Glutamatergic neuron (in vitro differentiated cells): ENCODE measurements around the gene MYL12A. TPM values are rescaled to one million over a fixed set of nuclear protein-coding genes. Genes with fewer than 3 reads are reported as not detected.

Experiments
- DNase-seq: peaks from one replicate; pipeline ENCODE4 v3.0.0; 2022
- H3K27ac Mint-ChIP-seq: one replicate; pipeline ENCODE4 v1.8.0; 2020; ENCODE audit warnings: mild to moderate bottlenecking, mixed read lengths, inconsistent platforms; ENCODE audit not compliant: unreplicated experiment
- H3K27me3 Mint-ChIP-seq: one replicate; pipeline ENCODE4 v1.8.0; 2020; ENCODE audit warnings: mild to moderate bottlenecking, moderate library complexity, mixed read lengths, inconsistent platforms; ENCODE audit not compliant: unreplicated experiment
- H3K36me3 Mint-ChIP-seq: one replicate; pipeline ENCODE4 v1.8.0; 2020; ENCODE audit warnings: mild to moderate bottlenecking, mixed read lengths, inconsistent platforms; ENCODE audit not compliant: unreplicated experiment
- H3K4me1 Mint-ChIP-seq: one replicate; pipeline ENCODE4 v1.8.0; 2020; ENCODE audit warnings: mild to moderate bottlenecking, low read depth, mixed read lengths, inconsistent platforms; ENCODE audit not compliant: unreplicated experiment
- H3K4me3 Mint-ChIP-seq: one replicate; pipeline ENCODE4 v1.8.0; 2020; ENCODE audit warnings: mild to moderate bottlenecking, mixed read lengths, inconsistent platforms; ENCODE audit not compliant: unreplicated experiment
- H3K9me3 Mint-ChIP-seq: one replicate; pipeline ENCODE4 v1.8.0; 2020; ENCODE audit warnings: mild to moderate bottlenecking, moderate library complexity, mixed read lengths, inconsistent platforms; ENCODE audit not compliant: unreplicated experiment
- CTCF ChIP-seq: fragments of 200-600 bp; sonication (generic); IDR thresholded peaks from one replicate; pipeline ENCODE4 v1.5.0; 2021; ENCODE audit not compliant: partially characterized antibody, unreplicated experiment
- total RNA-seq: library from RNA; stranded (reverse); fragmentation: NEBNext Ultra II Directional; extraction: Animal tissue kit (Norgen Biotek cat#: 25700); gene quantifications from one replicate; pipeline ENCODE4 v1.2.1, GENCODE V29; 2021; ENCODE audit not compliant: unreplicated experiment

MYL12A gene
- total RNA-seq, 1 donor from 2014 or later, result 175 TPM

GRCh38 chr18:3265564-3266033, 18.0 kb downstream of the MYL12A start:
- no peaks in the 10 kb centered on the region for H3K36me3 Mint-ChIP-seq
- DNase-seq, result no peak
- no peak overlapping the region for H3K27ac Mint-ChIP-seq
- no peaks in the 10 kb centered on the region for H3K9me3 Mint-ChIP-seq
- peaks cover 19% of the 10 kb centered on the region for H3K4me1 Mint-ChIP-seq
- TF ChIP-seq CTCF, result no peak
- H3K4me3 Mint-ChIP-seq, result no peak overlapping the region
- peaks cover 8% of the 10 kb centered on the region for H3K27me3 Mint-ChIP-seq

- DNase-seq, result no peak
- Mint-ChIP-seq H3K27ac (no peak overlapping the region), H3K4me1 (peaks cover 18% of the 10 kb centered on the region), H3K36me3 (no peaks in the 10 kb centered on the region), H3K9me3 (no peaks in the 10 kb centered on the region), H3K4me3 (no peak overlapping the region), H3K27me3 (peaks cover 6% of the 10 kb centered on the region)
- TF ChIP-seq CTCF, result no peak
Observed at GRCh38 chr18:3266062-3266608, 18.5 kb downstream of the MYL12A start.

- Mint-ChIP-seq H3K27ac (no peak overlapping the region), H3K4me3 (no peak overlapping the region), H3K27me3 (no peaks in the 10 kb centered on the region), H3K36me3 (no peaks in the 10 kb centered on the region), H3K4me1 (peaks cover 13% of the 10 kb centered on the region), H3K9me3 (no peaks in the 10 kb centered on the region)
- TF ChIP-seq CTCF, result no peak
- DNase-seq, result no peak
Observed at GRCh38 chr18:3268306-3268705, 20.7 kb downstream of the MYL12A start.

GRCh38 chr18:3269241-3269913, 21.8 kb downstream of the MYL12A start:
- Mint-ChIP-seq H3K4me3 (no peak overlapping the region), H3K9me3 (no peaks in the 10 kb centered on the region), H3K4me1 (peaks cover 10% of the 10 kb centered on the region), H3K36me3 (no peaks in the 10 kb centered on the region), H3K27me3 (no peaks in the 10 kb centered on the region), H3K27ac (no peak overlapping the region)
- DNase-seq, result no peak
- no peak for TF ChIP-seq CTCF

- DNase-seq, result no peak
- Mint-ChIP-seq H3K27me3 (no peaks in the 10 kb centered on the region), H3K4me3 (no peak overlapping the region), H3K27ac (no peak overlapping the region), H3K9me3 (no peaks in the 10 kb centered on the region), H3K36me3 (no peaks in the 10 kb centered on the region), H3K4me1 (peaks cover 10% of the 10 kb centered on the region)
- no peak for TF ChIP-seq CTCF
Observed at GRCh38 chr18:3269914-3270299, 22.3 kb downstream of the MYL12A start.
